ENCODE measurements around the gene CFAP300. TPM values are rescaled to one million over a fixed set of nuclear protein-coding genes. Genes with fewer than 3 reads are reported as not detected.

CFAP300 gene
- total and polyA plus RNA-seq, 10 donors = 0.11 to 0.26 (median 0.21) TPM; not detected in 7

GRCh38 chr11:102073253-102073652, 26.0 kb downstream of the CFAP300 start:
- intact Hi-C loops (cut with DNase I; ENCODE audit: low total_unique reads) = no loop called here
- Histone ChIP-seq H3K27ac (no peak overlapping the region), H3K4me1 (no peaks in the 10 kb centered on the region), H3K27me3 (replicated peaks in 1 of 7) (no peaks in the 10 kb centered on the region), H3K9me3 (peaks cover 13 to 46% (median 32%) of the 10 kb centered on the region in 8 donors), H3K4me3 (no peak overlapping the region), H3K36me3 (no peaks in the 10 kb centered on the region)
- WGBS, 5 donors = 75 to 93% (median 87%) methylated on average over 1 to 2 of the region's 2 CpGs
- no peak for DNase-seq
- TF ChIP-seq POLR2A (IDR thresholded peaks at IDR 0.05) = no peak

GRCh38 chr11:102079625-102080024, 32.4 kb downstream of the CFAP300 start:
- no peak overlapping the region for H3K4me3 ChIP-seq
- no peak for DNase-seq
- intact Hi-C loops (cut with DNase I; ENCODE audit: low total_unique reads) = no loop called here
- TF ChIP-seq, protein P1, sequence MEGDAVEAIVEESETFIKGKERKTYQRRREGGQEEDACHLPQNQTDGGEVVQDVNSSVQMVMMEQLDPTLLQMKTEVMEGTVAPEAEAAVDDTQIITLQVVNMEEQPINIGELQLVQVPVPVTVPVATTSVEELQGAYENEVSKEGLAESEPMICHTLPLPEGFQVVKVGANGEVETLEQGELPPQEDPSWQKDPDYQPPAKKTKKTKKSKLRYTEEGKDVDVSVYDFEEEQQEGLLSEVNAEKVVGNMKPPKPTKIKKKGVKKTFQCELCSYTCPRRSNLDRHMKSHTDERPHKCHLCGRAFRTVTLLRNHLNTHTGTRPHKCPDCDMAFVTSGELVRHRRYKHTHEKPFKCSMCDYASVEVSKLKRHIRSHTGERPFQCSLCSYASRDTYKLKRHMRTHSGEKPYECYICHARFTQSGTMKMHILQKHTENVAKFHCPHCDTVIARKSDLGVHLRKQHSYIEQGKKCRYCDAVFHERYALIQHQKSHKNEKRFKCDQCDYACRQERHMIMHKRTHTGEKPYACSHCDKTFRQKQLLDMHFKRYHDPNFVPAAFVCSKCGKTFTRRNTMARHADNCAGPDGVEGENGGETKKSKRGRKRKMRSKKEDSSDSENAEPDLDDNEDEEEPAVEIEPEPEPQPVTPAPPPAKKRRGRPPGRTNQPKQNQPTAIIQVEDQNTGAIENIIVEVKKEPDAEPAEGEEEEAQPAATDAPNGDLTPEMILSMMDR (IDR thresholded peaks at IDR 0.05 in 8 of 11, conservative IDR thresholded peaks at IDR 0.05 in 3 of 11) = no peak
- TF ChIP-seq POLR2AphosphoS5 (IDR thresholded peaks at IDR 0.05) (no peak), POLR2A (IDR thresholded peaks at IDR 0.05) (no peak)
- H3K27ac ChIP-seq = no peak overlapping the region
- H3K27me3 ChIP-seq (replicated peaks in 1 of 7) = peaks cover 0 to 14% (median 0%) of the 10 kb centered on the region in 7 donors
- no peaks in the 10 kb centered on the region for H3K36me3 ChIP-seq
- H3K9me3 ChIP-seq = no peaks in the 10 kb centered on the region
- no peaks in the 10 kb centered on the region for H3K4me1 ChIP-seq

DNA sequence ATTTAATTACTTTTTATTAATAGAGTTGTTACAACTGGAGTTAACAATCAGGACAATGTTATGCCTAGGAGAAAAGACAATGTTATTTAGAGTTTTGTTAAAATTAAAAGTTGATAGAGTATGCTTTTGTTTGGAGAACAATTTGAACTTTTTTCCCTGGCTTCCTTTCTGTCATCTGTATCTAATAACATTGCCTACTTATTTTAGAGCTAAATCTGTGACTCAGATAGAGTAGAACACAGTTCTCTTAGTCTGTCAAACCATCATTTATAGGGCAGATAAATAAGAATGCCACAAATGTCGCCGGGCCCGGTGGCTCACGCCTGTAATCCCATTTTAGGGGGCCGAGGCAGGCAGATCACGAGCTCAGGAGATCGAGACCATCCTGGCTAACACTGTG, 34.1 kb downstream of the CFAP300 start:
- no peaks in the 10 kb centered on the region for H3K36me3 ChIP-seq
- peaks cover 0 to 25% (median 0%) of the 10 kb centered on the region in 7 donors for H3K27me3 ChIP-seq (replicated peaks in 1 of 7)
- 82 to 92% (median 91%) methylated on average over 7 of the region's 7 CpGs for WGBS, 5 donors
- H3K9me3 ChIP-seq = no peaks in the 10 kb centered on the region
- intact Hi-C loops (cut with DNase I; ENCODE audit: low total_unique reads) = no loop called here
- H3K4me3 ChIP-seq = no peak overlapping the region
- TF ChIP-seq POLR2AphosphoS5 (IDR thresholded peaks at IDR 0.05) = no peak
- TF ChIP-seq, protein P1 (IDR thresholded peaks at IDR 0.05 in 8 of 11, conservative IDR thresholded peaks at IDR 0.05 in 3 of 11) = no peak
- no peak for DNase-seq
- no peak overlapping the region for H3K27ac ChIP-seq
- H3K4me1 ChIP-seq = no peaks in the 10 kb centered on the region

GRCh38 chr11:102085864-102086551, 38.8 kb downstream of the CFAP300 start:
- H3K27ac ChIP-seq = no peak overlapping the region

More at GRCh38 chr11:102085864-102086551, 38.8 kb downstream of the CFAP300 start:
- WGBS, 5 donors = 88 to 93% (median 92%) methylated on average over 7 of the region's 7 CpGs
- no peak for DNase-seq
- no peaks in the 10 kb centered on the region for H3K36me3 ChIP-seq
- H3K27me3 ChIP-seq (replicated peaks in 1 of 7) = peaks cover 0 to 21% (median 0%) of the 10 kb centered on the region in 7 donors
- H3K9me3 ChIP-seq = no peaks in the 10 kb centered on the region
- no peaks in the 10 kb centered on the region for H3K4me1 ChIP-seq
- TF ChIP-seq POLR2A (IDR thresholded peaks at IDR 0.05) = no peak
- TF ChIP-seq, protein P1 (IDR thresholded peaks at IDR 0.05 in 8 of 11, conservative IDR thresholded peaks at IDR 0.05 in 3 of 11) = no peak
- TF ChIP-seq POLR2AphosphoS5 (IDR thresholded peaks at IDR 0.05) = no peak
- intact Hi-C loops (cut with DNase I; ENCODE audit: low total_unique reads) = no loop called here
- H3K4me3 ChIP-seq = no peak overlapping the region

All from spleen (tissue), 11 donors.